Measurements from ENCODE around the gene COL3A1. TPM values are rescaled to one million over a fixed set of nuclear protein-coding genes. Genes with fewer than 3 reads are reported as not detected.

COL3A1 gene
- total and polyA plus RNA-seq, 9 of the 15 experiments (the other 6 are each of a cell fraction or from before 2014, with no cell fraction given), result 0.01 to 0.71 (median 0.07) TPM; not detected in 2

MicroRNA genes within 50 kb of the gene (microRNA counts, 767-probe panel; counts per million panel counts)
- microRNA hsa-miR-1245a (not detected), microRNA hsa-miR-1245b-3p (499 counts per million, percentile 9 among the panel's probes with 10 or more counts), microRNA hsa-miR-1245b-5p (2,150 counts per million, percentile 54 among the panel's probes with 10 or more counts)

Small RNA genes within 50 kb of the gene (microRNA-seq; reads per million reads assigned to microRNA genes)
- gene MIR1245A (ENCODE audit: borderline microRNAs expressed) (not detected), gene MIR1245B (ENCODE audit: borderline microRNAs expressed) (not detected), gene MIR3606 (ENCODE audit: borderline microRNAs expressed) (not detected)

Small RNA genes within 50 kb of the gene (small RNA-seq; reads per million reads assigned to genes)
- not detected for gene MIR1245A

Other genes with a start within 250 kb of the COL3A1 start
- 0.20 and 0.54 TPM in 2 replicates for gene COL5A2, start 205.4 kb downstream of the COL3A1 start, total RNA-seq (2014; rRNA removed)
- 0.26 and 0.44 TPM in 2 replicates for gene COL5A2, start 205.4 kb downstream of the COL3A1 start, total RNA-seq (2014; rRNA removed; fragmentation: Illumina TruSeq; extraction: Trizol)
- 0.26 and 0.29 TPM in 2 replicates for gene COL5A2, start 205.4 kb downstream of the COL3A1 start, total RNA-seq (2015; rRNA removed; fragmentation: Illumina TruSeq; extraction: Trizol)
- gene COL5A2, start 205.4 kb downstream of the COL3A1 start, total RNA-seq (2021), result 0.42 and 0.45 TPM in 2 replicates
- gene COL5A2, start 205.4 kb downstream of the COL3A1 start, polyA plus RNA-seq (2011; rRNA removed), result 0.18 and 0.19 TPM in 2 replicates
- gene COL5A2, start 205.4 kb downstream of the COL3A1 start, polyA plus RNA-seq (2014; fragmentation: Illumina TruSeq; extraction: Trizol), result 0.17 and 0.19 TPM in 2 replicates
- gene COL5A2, start 205.4 kb downstream of the COL3A1 start, polyA plus RNA-seq (2014; fragmentation: Nextera tagmentation; extraction: Ambion mirVana), result under 1 TPM; 0.01 to 0.03 TPM
- gene COL5A2, start 205.4 kb downstream of the COL3A1 start, polyA plus RNA-seq (2014; rRNA removed), result 0.03 and 0.07 TPM in 2 replicates